Renal cortex interstitium (tissue), 15 donors: ENCODE data around the gene BHMT. TPM values are rescaled to one million over a fixed set of nuclear protein-coding genes. Genes with fewer than 3 reads are reported as not detected.

Experiments used
- DNase-seq, 11 donors: peaks; one replicate each; pipeline ENCODE4 v3.0.0-alpha.2; 2013; ENCODE audit warnings: low read depth in 9 of 11, low spot score in 4 of 11; ENCODE audit errors: extremely low read depth in 1 of 11
- long read RNA-seq, 16 experiments: transcript quantifications; one replicate each; lab custom pipeline, GENCODE V29; 2026
- polyA plus RNA-seq, 3 donors: library from polyadenylated mRNA; unstranded; fragments of 120-200 nt; gene quantifications; one replicate each; pipeline ENCODE4 v1.2.1, GENCODE V29; 2013; ENCODE audit not compliant: insufficient read length in 3 of 3

The BHMT gene, protein sequence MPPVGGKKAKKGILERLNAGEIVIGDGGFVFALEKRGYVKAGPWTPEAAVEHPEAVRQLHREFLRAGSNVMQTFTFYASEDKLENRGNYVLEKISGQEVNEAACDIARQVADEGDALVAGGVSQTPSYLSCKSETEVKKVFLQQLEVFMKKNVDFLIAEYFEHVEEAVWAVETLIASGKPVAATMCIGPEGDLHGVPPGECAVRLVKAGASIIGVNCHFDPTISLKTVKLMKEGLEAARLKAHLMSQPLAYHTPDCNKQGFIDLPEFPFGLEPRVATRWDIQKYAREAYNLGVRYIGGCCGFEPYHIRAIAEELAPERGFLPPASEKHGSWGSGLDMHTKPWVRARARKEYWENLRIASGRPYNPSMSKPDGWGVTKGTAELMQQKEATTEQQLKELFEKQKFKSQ
- 100 to 1,000 TPM; 242 to 486 (median 312) TPM for polyA plus RNA-seq
- long read RNA-seq, donor 1, transcript BHMT-201 (8 exons, 2,502 nt), result major isoform, 36 of 51 reads
- long read RNA-seq, donor 1, partial matches to known transcripts, result 13 of 51 reads
- long read RNA-seq, donor 1, other reads (novel, unspliced or antisense), result 0 of 51 reads
- long read RNA-seq, donor 2, transcript BHMT-201 (8 exons, 2,502 nt), result major isoform, 42 of 48 reads
- long read RNA-seq, donor 2, partial matches to known transcripts, result 5 of 48 reads
- long read RNA-seq, donor 2, other reads (novel, unspliced or antisense), result 0 of 48 reads
- long read RNA-seq, donor 3, transcript BHMT-203 (3 exons, 591 nt), result minor isoform, 11 of 227 reads
- long read RNA-seq, donor 3, transcript BHMT-201 (8 exons, 2,502 nt), result major isoform, 132 of 227 reads
- long read RNA-seq, donor 3, partial matches to known transcripts, result 73 of 227 reads
- long read RNA-seq, donor 3, other reads (novel, unspliced or antisense), result 9 of 227 reads
- long read RNA-seq, donor 4, transcript BHMT-201 (8 exons, 2,502 nt), result major isoform, 66 of 107 reads
- long read RNA-seq, donor 4, partial matches to known transcripts, result 37 of 107 reads
- long read RNA-seq, donor 4, other reads (novel, unspliced or antisense), result 0 of 107 reads
- long read RNA-seq, donor 5, result 0 reads
- long read RNA-seq, donor 6, transcript BHMT-201 (8 exons, 2,502 nt), result major isoform, 69 of 129 reads
- long read RNA-seq, donor 6, partial matches to known transcripts, result 56 of 129 reads
- long read RNA-seq, donor 6, other reads (novel, unspliced or antisense), result 0 of 129 reads
- long read RNA-seq, donor 7, transcript BHMT-201 (8 exons, 2,502 nt), result major isoform, 80 of 260 reads
- long read RNA-seq, donor 7, transcript BHMT-203 (3 exons, 591 nt), result minor isoform, 5 of 260 reads
- long read RNA-seq, donor 7, partial matches to known transcripts, result 174 of 260 reads
- long read RNA-seq, donor 7, other reads (novel, unspliced or antisense), result 0 of 260 reads
- long read RNA-seq, donor 8, result 0 reads
- long read RNA-seq, donor 9, transcript BHMT-201 (8 exons, 2,502 nt), result major isoform, 62 of 167 reads
- long read RNA-seq, donor 9, partial matches to known transcripts, result 103 of 167 reads
- long read RNA-seq, donor 9, other reads (novel, unspliced or antisense), result 0 of 167 reads
- long read RNA-seq, donor 10, transcript BHMT-201 (8 exons, 2,502 nt), result major isoform, 96 of 158 reads
- long read RNA-seq, donor 10, partial matches to known transcripts, result 57 of 158 reads
- long read RNA-seq, donor 10, other reads (novel, unspliced or antisense), result 0 of 158 reads
- long read RNA-seq, donor 11, transcript BHMT-201 (8 exons, 2,502 nt), result major isoform, 106 of 157 reads
- long read RNA-seq, donor 11, partial matches to known transcripts, result 41 of 157 reads
- long read RNA-seq, donor 11, other reads (novel, unspliced or antisense), result 7 of 157 reads
- long read RNA-seq, donor 12, transcript BHMT-201 (8 exons, 2,502 nt), result major isoform, 18 of 18 reads
- long read RNA-seq, donor 12, partial matches to known transcripts, result 0 of 18 reads
- long read RNA-seq, donor 12, other reads (novel, unspliced or antisense), result 0 of 18 reads
- long read RNA-seq, donor 13, result 0 reads
- long read RNA-seq, donor 14, transcript BHMT-201 (8 exons, 2,502 nt), result major isoform, 22 of 34 reads
- long read RNA-seq, donor 14, partial matches to known transcripts, result 11 of 34 reads
- long read RNA-seq, donor 14, other reads (novel, unspliced or antisense), result 0 of 34 reads
- long read RNA-seq, donor 15, transcript BHMT-201 (8 exons, 2,502 nt), result major isoform, 25 of 70 reads
- long read RNA-seq, donor 15, partial matches to known transcripts, result 45 of 70 reads
- long read RNA-seq, donor 15, other reads (novel, unspliced or antisense), result 0 of 70 reads
- long read RNA-seq, donor 16, transcript BHMT-203 (3 exons, 591 nt), result minor isoform, 6 of 416 reads
- long read RNA-seq, donor 16, transcript BHMT-201 (8 exons, 2,502 nt), result major isoform, 239 of 416 reads
- long read RNA-seq, donor 16, partial matches to known transcripts, result 144 of 416 reads
- long read RNA-seq, donor 16, other reads (novel, unspliced or antisense), result 22 of 416 reads

DNA sequence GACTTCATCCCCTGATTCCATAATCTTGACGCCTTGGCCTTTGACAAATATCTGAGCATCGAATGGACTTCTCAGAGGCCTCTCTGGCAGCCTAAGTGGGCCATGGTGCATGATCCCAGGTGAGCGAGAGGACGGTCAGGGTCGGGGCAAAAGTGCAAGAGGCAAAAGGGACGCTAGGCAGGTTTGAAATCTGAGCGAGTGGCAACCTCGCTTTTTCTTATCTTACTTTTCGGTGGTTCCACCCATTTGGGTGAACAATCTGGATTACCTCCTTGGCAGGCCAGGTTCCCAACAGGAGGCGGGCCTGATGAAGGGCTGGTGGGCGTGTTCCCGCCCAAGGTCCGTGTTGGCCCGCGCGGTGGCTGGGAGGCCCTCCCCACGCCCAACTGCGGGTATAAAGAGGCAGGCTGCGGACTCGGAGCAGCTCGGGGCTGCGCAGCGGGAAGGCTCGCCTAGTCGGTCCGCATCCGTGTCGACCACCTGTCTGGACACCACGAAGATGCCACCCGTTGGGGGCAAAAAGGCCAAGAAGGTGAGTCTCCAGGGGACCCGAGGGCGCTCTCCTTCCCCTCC is at the start of gene BHMT:
Gene BHMT (plus strand): TSS at position 423 of the 573 bp plus-strand sequence. CDS start 77 bp downstream, at position 500.
- peak in 1 of 11 donors; percentile 14 for DNase-seq

GRCh38 chr5:79062436-79062835 is 49.2 kb upstream of the BHMT start:
- no peak for DNase-seq

- peak in 5 of 11 donors; percentile 16 to 36 (median 26) for DNase-seq
Observed at GRCh38 chr5:79069488-79070349, 41.9 kb upstream of the BHMT start, which contains the start of the genes BHMT2 and DMGDH. BHMT2 (plus strand) TSS chr5:79069767; CDS start chr5:79069783, 16 bp downstream. DMGDH (minus strand) TSS chr5:79069674; CDS start chr5:79069620, 54 bp downstream.

DNA sequence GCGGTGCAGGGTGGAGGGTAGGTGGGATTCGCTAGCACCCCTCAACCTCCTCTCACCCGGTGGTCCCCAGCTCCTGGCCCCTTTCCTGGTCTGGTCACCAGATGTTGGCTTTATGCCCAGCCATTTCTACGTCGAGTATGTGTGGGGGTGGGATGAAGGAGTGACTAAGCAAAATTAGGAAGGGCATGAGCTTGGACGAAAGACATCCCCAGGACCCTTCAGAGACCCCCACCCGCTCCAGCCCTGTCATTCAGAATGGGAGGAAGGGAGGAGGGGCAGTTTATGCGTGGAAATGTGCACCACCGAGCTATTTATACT is 41.3 kb upstream of the BHMT start:
- peak in 5 of 11 donors; percentile 13 to 34 (median 27) for DNase-seq

DNA sequence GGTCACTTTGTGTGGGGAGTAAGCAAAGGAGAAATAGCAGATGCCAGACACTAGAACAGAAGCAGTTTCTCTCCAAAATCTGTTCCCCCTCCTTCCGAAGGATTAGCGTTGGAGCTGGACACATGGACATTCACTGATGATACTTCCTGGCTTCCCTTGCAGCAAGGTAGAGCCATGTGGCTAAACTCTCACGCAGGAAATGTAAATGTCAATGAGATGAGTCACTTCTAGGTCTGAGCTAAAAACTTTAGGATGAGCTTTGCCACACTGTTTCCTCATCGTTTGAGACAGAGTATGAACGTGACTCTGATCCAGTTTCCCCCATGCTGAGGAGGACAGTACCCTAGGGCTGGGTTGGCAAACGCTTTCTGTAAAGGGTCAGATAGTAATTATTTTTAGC is 37.0 kb upstream of the BHMT start:
- DNase-seq, result no peak

DNA sequence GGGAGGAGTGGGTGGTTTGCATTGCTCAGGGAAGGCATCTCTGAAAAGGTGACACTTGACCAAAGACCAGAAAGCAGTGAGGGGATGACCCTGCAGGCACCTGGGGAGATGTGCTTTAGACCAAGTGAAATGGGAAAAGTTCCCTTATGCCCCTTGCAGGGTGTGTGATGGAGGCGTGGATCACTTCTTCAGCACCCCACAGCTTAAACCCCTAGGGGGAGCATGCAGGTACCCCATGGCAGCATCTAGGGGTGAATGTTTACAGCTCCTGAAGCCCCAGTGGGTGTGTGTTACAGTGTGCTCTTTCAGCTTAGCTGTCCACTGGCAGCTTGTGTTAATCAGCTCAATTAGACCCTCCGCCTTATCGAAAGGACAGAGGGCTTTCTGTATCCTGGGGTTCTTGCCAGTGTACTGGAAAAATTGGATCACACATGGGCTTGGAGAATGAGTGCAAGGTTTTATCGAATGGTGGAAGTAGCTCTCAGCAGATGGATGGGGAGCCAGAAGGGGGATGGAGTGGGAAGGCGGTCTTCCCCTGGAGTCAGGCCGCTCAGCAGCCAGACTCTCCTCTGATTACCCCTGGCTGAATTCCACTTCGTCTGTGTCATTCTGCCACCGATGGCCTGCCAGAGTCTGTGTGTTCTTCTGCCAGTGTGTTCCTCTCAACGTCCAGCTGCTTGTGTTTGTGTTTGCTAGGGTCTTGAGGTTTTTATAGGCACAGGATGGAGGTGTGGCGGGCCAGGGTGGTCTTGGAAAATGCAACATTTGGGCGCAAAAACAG is 35.8 kb upstream of the BHMT start:
- no peak for DNase-seq

GRCh38 chr5:79076819-79077218 is 34.8 kb upstream of the BHMT start:
- DNase-seq, result no peak

DNA sequence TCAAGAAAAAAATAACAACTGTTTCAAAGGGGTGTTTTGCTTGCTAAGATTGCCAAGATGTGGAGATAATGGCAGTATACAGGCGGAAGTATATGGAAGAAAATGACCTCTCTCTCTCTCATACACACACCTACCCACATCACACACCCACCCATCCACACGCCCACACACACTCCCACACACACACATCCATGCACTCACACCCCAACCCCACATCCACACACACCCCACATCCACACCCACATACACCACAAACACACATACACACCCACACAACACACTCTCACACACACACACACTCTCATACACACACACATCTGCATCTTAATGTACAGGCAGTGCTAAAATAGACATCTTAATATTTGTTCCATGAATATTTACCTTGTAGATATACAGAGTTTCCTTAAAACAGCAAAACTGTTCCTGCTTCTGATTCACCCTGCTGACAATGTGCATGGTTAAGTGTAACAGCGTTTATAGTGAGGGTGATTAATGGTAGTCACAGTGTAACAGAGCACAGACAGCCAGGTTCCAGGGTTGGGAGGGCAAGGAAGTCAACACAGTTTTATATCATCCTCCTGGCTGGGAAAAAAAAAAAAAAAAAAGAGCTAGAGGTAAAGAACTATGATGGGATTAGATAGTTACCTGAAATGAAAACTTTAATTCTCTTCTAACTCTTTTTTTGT is 33.8 kb upstream of the BHMT start:
- peak in 1 of 11 donors; percentile 8 for DNase-seq

- no peak for DNase-seq
Observed at GRCh38 chr5:79080804-79081203, 30.8 kb upstream of the BHMT start.

DNA sequence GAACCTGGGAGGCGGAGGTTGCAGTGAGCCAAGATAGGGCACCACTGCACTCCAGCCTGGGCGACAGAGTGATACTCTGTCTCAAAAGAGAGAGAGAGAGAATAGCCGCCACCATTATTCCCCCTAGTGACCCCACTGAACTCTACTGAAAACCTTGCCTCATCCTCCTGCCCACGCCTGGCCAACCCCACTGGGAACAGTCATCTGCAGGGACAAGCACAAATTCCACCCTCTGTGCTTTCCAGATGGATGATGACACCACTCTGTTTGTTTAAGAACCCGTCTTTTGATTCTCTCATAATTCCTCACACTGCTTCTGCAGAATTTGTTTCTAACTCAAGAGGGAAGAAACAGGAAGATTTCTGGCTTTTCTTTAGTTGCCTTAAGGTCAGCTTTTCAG is 29.8 kb upstream of the BHMT start:
- DNase-seq, result no peak

- DNase-seq, result no peak
Observed at GRCh38 chr5:79086116-79086515, 25.5 kb upstream of the BHMT start.

GRCh38 chr5:79088507-79088906 is 23.1 kb upstream of the BHMT start:
- no peak for DNase-seq

GRCh38 chr5:79091064-79091463 is 20.5 kb upstream of the BHMT start:
- DNase-seq, result no peak

- DNase-seq, result no peak
Observed at GRCh38 chr5:79093762-79094161, 17.8 kb upstream of the BHMT start.
